Epithelial cell of esophagus (primary cell): ENCODE measurements around the gene MTSS2.
A peak's percentile ranks its signal among the peaks of the same experiment; 100 is the strongest.

Experiments used
- DNase-seq: peaks from one replicate; pipeline ENCODE4 v3.0.0; 2010; ENCODE audit warnings: low read depth
- H3K4me3 ChIP-seq: 2 replicates; pipeline ENCODE4 v1.5.1; 2011; ENCODE audit warnings: mild to moderate bottlenecking, low read length, control low read depth
- CTCF ChIP-seq: IDR thresholded peaks from 2 replicates; pipeline ENCODE4 v1.5.1; 2011; ENCODE audit warnings: low read depth, mild to moderate bottlenecking, low read length, control low read depth, inconsistent platforms; ENCODE audit not compliant: insufficient read depth; ENCODE audit errors: missing control alignments

The MTSS2 gene

DNA sequence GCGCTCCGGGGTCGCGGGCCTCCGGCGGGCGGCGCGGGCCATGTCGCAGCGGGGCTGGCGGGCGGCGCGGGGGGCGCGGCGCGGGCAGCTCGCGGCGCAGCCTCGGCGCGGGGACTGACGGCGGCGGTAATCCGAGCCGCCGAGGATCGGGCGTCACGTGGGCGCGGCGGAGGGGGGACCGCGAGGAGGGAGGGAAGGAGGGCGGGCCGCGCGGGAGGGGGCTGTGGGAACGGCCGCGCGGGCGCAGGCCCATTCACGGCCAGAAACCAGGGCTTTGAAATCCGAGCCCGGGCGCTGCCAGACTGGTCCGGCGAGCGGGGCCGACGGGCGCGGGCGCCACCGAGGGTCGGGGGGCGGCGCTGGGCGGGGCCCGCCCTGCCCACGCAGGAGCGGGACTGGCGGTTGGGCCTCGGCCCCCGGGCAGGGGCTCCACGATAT lies at the start of gene MTSS2:
TSS of gene MTSS2 (minus strand) at position 116 of the 438 bp plus-strand sequence. CDS start 262 bp downstream, outside the sequence.
- no peak for TF ChIP-seq CTCF
- DNase-seq: peak; percentile 85
- H3K4me3 ChIP-seq: peak within 1 kb of the TSS; percentile 85

DNA sequence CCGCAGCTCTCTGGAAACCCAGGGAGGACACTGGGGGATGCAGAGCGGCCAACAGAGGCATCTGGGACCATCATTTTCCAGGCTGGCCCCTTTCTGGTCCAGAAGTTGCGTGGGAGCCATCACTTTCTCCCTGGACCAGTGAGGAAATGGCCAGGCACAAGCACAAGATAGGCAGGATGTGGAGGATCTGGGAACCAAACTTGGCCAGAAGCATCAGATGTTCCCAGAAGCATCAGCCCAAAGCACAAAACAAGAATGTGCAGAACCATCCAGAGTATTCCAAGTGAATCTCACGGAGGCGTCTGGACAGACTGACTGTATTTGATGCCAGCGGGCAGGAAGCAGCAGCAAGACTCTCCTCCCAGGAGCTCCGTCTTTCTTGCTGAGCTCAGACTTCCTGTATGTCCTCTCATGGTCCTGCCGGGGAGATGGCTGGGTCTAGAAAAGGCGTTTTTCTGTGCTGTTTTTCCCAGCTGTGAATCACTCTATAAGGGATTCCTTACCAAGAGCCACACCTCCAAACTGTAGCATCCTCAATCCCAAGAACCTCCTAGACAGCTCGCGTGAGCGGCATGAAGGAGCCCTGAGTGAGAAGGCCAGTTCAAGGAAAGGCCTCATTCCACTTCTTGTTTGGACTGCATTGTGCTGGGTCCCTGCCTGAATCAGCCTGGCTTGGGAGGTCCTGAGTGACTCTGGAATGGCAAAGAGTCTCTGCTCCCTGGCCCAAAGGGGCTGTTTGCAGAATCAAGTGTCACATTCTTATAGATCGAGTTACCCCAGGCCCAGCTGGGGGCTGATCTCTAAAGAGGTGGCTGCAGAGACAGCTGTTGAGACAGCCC lies 49.5 kb upstream of the MTSS2 start:
- no peak for DNase-seq
- no peak overlapping the region for H3K4me3 ChIP-seq
- no peak for TF ChIP-seq CTCF

- TF ChIP-seq CTCF: no peak
- H3K4me3 ChIP-seq: no peak overlapping the region
- no peak for DNase-seq
Observed at GRCh38 chr16:70734522-70735095, 48.8 kb upstream of the MTSS2 start.

GRCh38 chr16:70730944-70731343 lies 45.1 kb upstream of the MTSS2 start:
- no peak for TF ChIP-seq CTCF
- no peak overlapping the region for H3K4me3 ChIP-seq
- no peak for DNase-seq

DNA sequence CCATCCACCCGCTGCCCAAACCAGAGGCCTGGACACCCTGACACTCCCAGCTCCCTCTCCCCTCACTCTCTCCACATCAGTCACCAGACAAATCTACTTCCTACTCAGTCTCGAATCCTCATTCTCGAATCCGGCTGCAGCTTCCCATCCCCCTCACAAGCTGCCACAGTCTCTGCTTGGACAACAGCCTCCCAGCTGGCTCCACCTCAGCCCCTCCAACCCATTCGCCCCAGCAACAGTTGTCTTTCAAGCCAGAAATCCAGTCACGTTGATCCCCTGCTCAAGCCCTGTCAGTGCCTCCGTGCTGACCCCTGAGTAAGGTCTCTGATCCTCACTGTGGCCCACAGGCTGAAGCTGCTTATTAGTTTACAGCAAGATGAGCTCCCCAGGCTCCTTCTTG lies 44.2 kb upstream of the MTSS2 start:
- TF ChIP-seq CTCF: no peak

DNA sequence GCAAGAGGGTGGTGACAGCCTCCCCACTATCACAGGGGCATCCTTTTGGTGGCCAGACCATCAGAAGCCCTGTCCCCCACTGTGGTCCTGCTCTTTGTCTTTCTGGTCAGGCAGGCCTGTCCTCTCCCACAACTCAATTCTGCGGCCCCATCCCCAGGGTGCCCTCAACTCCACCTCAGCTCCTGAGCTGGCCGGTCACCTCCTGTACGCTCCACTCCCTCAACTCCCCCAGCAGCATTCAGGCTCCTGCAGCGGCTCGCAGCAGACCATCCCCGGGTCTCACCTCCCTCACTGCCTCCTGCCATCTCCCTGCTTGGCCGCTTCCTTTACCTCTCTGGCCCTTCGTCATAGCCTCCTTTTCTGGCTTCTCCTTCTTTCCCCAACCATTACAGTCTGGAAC lies 43.4 kb upstream of the MTSS2 start:
- H3K4me3 ChIP-seq: no peak overlapping the region
- no peak for TF ChIP-seq CTCF
- no peak for DNase-seq

More for the DNA sequence above, 44.2 kb upstream of the MTSS2 start:
- no peak overlapping the region for H3K4me3 ChIP-seq
- DNase-seq: no peak
